HepG2 (cell line): ENCODE results near the gene ZC3H8. TPM values are rescaled to one million over a fixed set of nuclear protein-coding genes. Genes with fewer than 3 reads are reported as not detected.

Experiments used
- CTCF ChIP-seq: sonication (generic); formaldehyde crosslinking; IDR thresholded peaks from 2 replicates; pipeline ENCODE4 v1.5.0; 2020; ENCODE audit warnings: mild to moderate bottlenecking, missing genetic modification reagents, moderate library complexity
- EZH2 ChIP-seq: conservative IDR thresholded peaks from 2 replicates; pipeline ENCODE4 v1.6.1; 2012; ENCODE audit warnings: mild to moderate bottlenecking, low read depth, low read length, moderate library complexity
- HDAC1 ChIP-seq: sonication (generic); formaldehyde crosslinking; IDR thresholded peaks from 2 replicates; pipeline ENCODE4 v1.5.1; 2020; ENCODE audit warnings: mild to moderate bottlenecking, missing genetic modification reagents
- JARID2 ChIP-seq: sonication (generic); formaldehyde crosslinking; IDR thresholded peaks from 2 replicates; pipeline ENCODE4 v1.8.1; 2023; ENCODE audit warnings: missing genetic modification reagents, inconsistent platforms; ENCODE audit not compliant: insufficient replicate concordance
- KLF9 ChIP-seq: IDR thresholded peaks from 2 replicates; pipeline ENCODE4 v1.6.1; 2016; ENCODE audit warnings: low read depth
- MED13 ChIP-seq: sonication (generic); formaldehyde crosslinking; IDR thresholded peaks from 2 replicates; pipeline ENCODE4 v1.5.0; 2020; ENCODE audit warnings: missing genetic modification reagents
- MLLT10 ChIP-seq: sonication (generic); formaldehyde crosslinking; IDR thresholded peaks from 2 replicates; pipeline ENCODE4 v1.4.0; 2020; ENCODE audit warnings: missing genetic modification reagents
- MTERF4 ChIP-seq: sonication (generic); formaldehyde crosslinking; IDR thresholded peaks from 2 replicates; pipeline ENCODE4 v1.8.0; 2023; ENCODE audit warnings: mild to moderate bottlenecking, missing genetic modification reagents
- PAXIP1 ChIP-seq: sonication (generic); formaldehyde crosslinking; conservative IDR thresholded peaks from 2 replicates; pipeline ENCODE4 v1.4.0; 2020; ENCODE audit warnings: mild to moderate bottlenecking, missing genetic modification reagents, moderate library complexity
- SAFB2 ChIP-seq: sonication (generic); formaldehyde crosslinking; IDR thresholded peaks from 2 replicates; pipeline ENCODE4 v1.5.1; 2020; ENCODE audit warnings: missing genetic modification reagents, low read depth, mild to moderate bottlenecking, borderline replicate concordance
- SCMH1 ChIP-seq: sonication (generic); formaldehyde crosslinking; IDR thresholded peaks from 2 replicates; pipeline ENCODE4 v1.9.0; 2021; ENCODE audit warnings: missing genetic modification reagents, mild to moderate bottlenecking, borderline replicate concordance
- SNRNP70 ChIP-seq: fragments of 200-400 bp; formaldehyde crosslinking; IDR thresholded peaks from 2 replicates; pipeline ENCODE4 v1.6.1; 2017; ENCODE audit warnings: mild to moderate bottlenecking, low read depth, low read length, moderate library complexity
- UBTF ChIP-seq: sonication (generic); formaldehyde crosslinking; IDR thresholded peaks from 2 replicates; pipeline ENCODE4 v1.4.0; 2020; ENCODE audit warnings: mild to moderate bottlenecking, missing genetic modification reagents
- ZBTB38 ChIP-seq: sonication (generic); formaldehyde crosslinking; IDR thresholded peaks from 2 replicates; pipeline ENCODE4 v1.5.1; 2020; ENCODE audit warnings: mild to moderate bottlenecking, missing genetic modification reagents
- ZNF607 ChIP-seq: sonication (generic); formaldehyde crosslinking; IDR thresholded peaks from 2 replicates; pipeline ENCODE4 v1.5.1; 2020; ENCODE audit warnings: missing genetic modification reagents, mild to moderate bottlenecking, borderline replicate concordance
- ZNF672 ChIP-seq: sonication (generic); formaldehyde crosslinking; IDR thresholded peaks from 2 replicates; pipeline ENCODE4 v1.8.1; 2022; ENCODE audit warnings: missing genetic modification reagents
- ZSCAN22 ChIP-seq: sonication (generic); formaldehyde crosslinking; IDR thresholded peaks from 2 replicates; pipeline ENCODE4 v1.4.0; 2020; ENCODE audit warnings: mild to moderate bottlenecking, missing genetic modification reagents
- ZSCAN5A ChIP-seq: sonication (generic); formaldehyde crosslinking; IDR thresholded peaks from 2 replicates; pipeline ENCODE4 v1.8.0; 2022; ENCODE audit warnings: mild to moderate bottlenecking, missing genetic modification reagents, borderline replicate concordance
- polyA plus RNA-seq, 8 experiments: library from polyadenylated mRNA; depleted of rRNA in 3 of 8; stranded (reverse) in 7 of 8; unstranded in 1 of 8; fragments of >200 nt; fragmentation: Illumina TruSeq in 4 of 8; extraction: Trizol in 4 of 8; gene quantifications; 2 replicates each; pipeline versions ENCODE4 v1.2.1 to v1.2.3, GENCODE V29; 2011 to 2016; ENCODE audit warnings: low read depth in 4 of 8, missing spikeins in 1 of 8, mixed read lengths in 1 of 8; ENCODE audit not compliant: insufficient read depth in 1 of 8
- total RNA-seq, 5 experiments: library from RNA; depleted of rRNA; stranded (reverse); fragments of >200 nt; fragmentation: Illumina TruSeq; extraction: Trizol; gene quantifications; 2 replicates each; pipeline ENCODE4 v1.2.3, GENCODE V29; 2016; ENCODE audit warnings: low read depth in 1 of 5

Gene ZC3H8
- total and polyA plus RNA-seq, 2 of the 13 experiments (the other 11 are each of a cell fraction or from before 2014, with no cell fraction given) = 4.5 to 17.0 TPM

GRCh38 chr2:112259509-112260294 lies 4.9 kb upstream of the ZC3H8 start (continued):
- TF ChIP-seq UBTF = peak; percentile 29
- peak; percentile 99 for TF ChIP-seq CTCF (CRISPR knock-in tag)
- TF ChIP-seq MTERF4 (CRISPR knock-in tag) = no peak
- TF ChIP-seq SAFB2 = no peak
- no peak for TF ChIP-seq EZH2
- no peak for TF ChIP-seq SCMH1 (CRISPR knock-in tag)
- TF ChIP-seq MLLT10 = no peak
- no peak for TF ChIP-seq MED13 (CRISPR knock-in tag)
- 0 out of 2 replicates have a peak, but pooled peaks have one; percentile 51 for TF ChIP-seq ZBTB38
- no peak for TF ChIP-seq JARID2 (CRISPR knock-in tag)
- TF ChIP-seq ZSCAN22 (CRISPR knock-in tag) = no peak
- TF ChIP-seq KLF9 (CRISPR knock-in tag) = no peak
- no peak for TF ChIP-seq ZNF607 (CRISPR knock-in tag)
- TF ChIP-seq HDAC1 (CRISPR knock-in tag) = no peak
- no peak for TF ChIP-seq ZNF672 (CRISPR knock-in tag)
- TF ChIP-seq PAXIP1 (CRISPR knock-in tag) = 0 out of 2 replicates have a peak, but pooled peaks have one; percentile 19
- no peak for TF ChIP-seq ZSCAN5A (CRISPR knock-in tag)
- no peak for TF ChIP-seq SNRNP70
